DOHH2 (cell line): ENCODE data around the gene PLIN5.

Source experiments
- CTCF ChIP-seq: fragments of 200-600 bp; sonication (generic); IDR thresholded peaks from one replicate; pipeline ENCODE4 v1.5.1; 2014; ENCODE audit warnings: antibody characterized with exemption, mild to moderate bottlenecking, low read depth, low read length; ENCODE audit not compliant: poor library complexity, severe bottlenecking
- EZH2phosphoT487 ChIP-seq: fragments of 200-600 bp; sonication (generic); IDR thresholded peaks from 2 replicates; pipeline ENCODE4 v1.6.1; 2017; ENCODE audit warnings: borderline replicate concordance, mild to moderate bottlenecking, antibody characterized with exemption, low read length, moderate library complexity, mixed read lengths

GRCh38 chr19:4504297-4504701 lies 30.7 kb downstream of the PLIN5 start:
- TF ChIP-seq CTCF: no peak
- no peak for TF ChIP-seq EZH2phosphoT487
